Osteoblast (primary cell): ENCODE results near the gene CHRND. TPM values are rescaled to one million over a fixed set of nuclear protein-coding genes. Genes with fewer than 3 reads are reported as not detected.

ENCODE experiments used
- DNase-seq: peaks from one replicate; pipeline ENCODE4 v3.0.0; 2011; ENCODE audit warnings: low spot score, mixed read lengths; ENCODE audit not compliant: insufficient read length; ENCODE audit errors: missing footprints
- H2AFZ ChIP-seq: 2 replicates; pipeline ENCODE4 v1.6.0; 2011; ENCODE audit warnings: mild to moderate bottlenecking, low read length
- H3K27ac ChIP-seq: 2 replicates; pipeline ENCODE4 v1.5.1; 2011; ENCODE audit warnings: mild to moderate bottlenecking, low read depth, low read length, moderate library complexity
- H3K27me3 ChIP-seq: 2 replicates; pipeline ENCODE4 v1.6.0; 2012; ENCODE audit warnings: mild to moderate bottlenecking, control low read depth, inconsistent platforms, low read length, moderate library complexity; ENCODE audit not compliant: insufficient read depth
- H3K36me3 ChIP-seq: 2 replicates; pipeline ENCODE4 v1.5.1; 2011; ENCODE audit warnings: mild to moderate bottlenecking, low read length, control low read depth, moderate library complexity; ENCODE audit not compliant: insufficient read depth
- H3K4me1 ChIP-seq: 2 replicates; pipeline ENCODE4 v1.5.1; 2011; ENCODE audit warnings: mild to moderate bottlenecking, low read length, control low read depth, moderate library complexity; ENCODE audit not compliant: insufficient read depth
- H3K4me2 ChIP-seq: 2 replicates; pipeline ENCODE4 v1.6.0; 2011; ENCODE audit warnings: mild to moderate bottlenecking, low read length; ENCODE audit not compliant: insufficient read depth
- H3K4me3 ChIP-seq: fragments of 200-600 bp; sonication (generic); 3 replicates; pipeline ENCODE4 v1.5.1; 2012; ENCODE audit warnings: mild to moderate bottlenecking, low read length, inconsistent platforms; ENCODE audit not compliant: insufficient read depth
- H3K79me2 ChIP-seq: 2 replicates; pipeline ENCODE4 v1.6.0; 2012; ENCODE audit warnings: mild to moderate bottlenecking, low read length, control low read depth, inconsistent platforms; ENCODE audit not compliant: insufficient read depth
- H3K9me3 ChIP-seq: 2 replicates; pipeline ENCODE4 v1.5.1; 2011; ENCODE audit warnings: low read depth, low read length, control low read depth
- H4K20me1 ChIP-seq: 2 replicates; pipeline ENCODE4 v1.6.0; 2012; ENCODE audit warnings: mild to moderate bottlenecking, low read length, control low read depth; ENCODE audit not compliant: insufficient read depth
- total RNA-seq: library from RNA; depleted of rRNA; stranded (reverse); fragments of >200 nt; gene quantifications from 2 replicates; pipeline ENCODE4 v1.2.3, GENCODE V29; 2012
- TF ChIP-seq, protein P1 (sequence below): IDR thresholded peaks from 2 replicates; pipeline ENCODE4 v1.5.1; 2011; ENCODE audit warnings: mild to moderate bottlenecking, low read depth, low read length, moderate library complexity; ENCODE audit errors: extremely low read depth

The CHRND gene
- total RNA-seq, 1 donor, result not detected

DNA sequence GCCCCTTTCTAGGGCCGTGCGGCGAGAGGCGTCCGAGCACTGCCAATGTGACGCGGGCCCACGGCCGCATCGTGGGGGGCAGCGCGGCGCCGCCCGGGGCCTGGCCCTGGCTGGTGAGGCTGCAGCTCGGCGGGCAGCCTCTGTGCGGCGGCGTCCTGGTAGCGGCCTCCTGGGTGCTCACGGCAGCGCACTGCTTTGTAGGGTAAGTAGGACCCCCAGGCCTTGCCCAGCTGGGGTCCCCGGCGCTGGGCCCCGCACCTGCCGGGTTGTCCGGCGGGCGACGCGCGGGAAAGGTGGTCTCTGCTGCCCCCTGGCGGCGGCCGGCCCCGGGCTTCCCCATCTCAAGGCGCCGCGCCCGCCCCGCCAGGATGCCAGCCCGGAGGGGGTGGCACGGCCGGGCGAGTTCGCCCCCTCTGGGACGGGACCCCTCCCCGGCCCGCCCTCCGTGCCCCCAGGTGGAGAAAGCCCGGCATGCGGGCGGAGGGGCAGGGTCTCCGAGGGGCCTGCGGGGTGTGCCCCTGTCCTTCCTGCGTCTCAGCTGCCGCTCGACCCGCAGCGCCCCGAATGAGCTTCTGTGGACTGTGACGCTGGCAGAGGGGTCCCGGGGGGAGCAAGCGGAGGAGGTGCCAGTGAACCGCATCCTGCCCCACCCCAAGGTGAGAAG is 3.9 kb upstream of the CHRND start:
- H3K4me2 ChIP-seq, result peak overlapping the region; percentile 18
- H2AFZ ChIP-seq, result no peak overlapping the region
- H3K36me3 ChIP-seq, result no peaks in the 10 kb centered on the region
- H3K4me3 ChIP-seq, result no peak overlapping the region
- no peak overlapping the region for H3K27ac ChIP-seq
- no peaks in the 10 kb centered on the region for H3K4me1 ChIP-seq
- no peaks in the 10 kb centered on the region for H3K9me3 ChIP-seq
- TF ChIP-seq, protein P1, sequence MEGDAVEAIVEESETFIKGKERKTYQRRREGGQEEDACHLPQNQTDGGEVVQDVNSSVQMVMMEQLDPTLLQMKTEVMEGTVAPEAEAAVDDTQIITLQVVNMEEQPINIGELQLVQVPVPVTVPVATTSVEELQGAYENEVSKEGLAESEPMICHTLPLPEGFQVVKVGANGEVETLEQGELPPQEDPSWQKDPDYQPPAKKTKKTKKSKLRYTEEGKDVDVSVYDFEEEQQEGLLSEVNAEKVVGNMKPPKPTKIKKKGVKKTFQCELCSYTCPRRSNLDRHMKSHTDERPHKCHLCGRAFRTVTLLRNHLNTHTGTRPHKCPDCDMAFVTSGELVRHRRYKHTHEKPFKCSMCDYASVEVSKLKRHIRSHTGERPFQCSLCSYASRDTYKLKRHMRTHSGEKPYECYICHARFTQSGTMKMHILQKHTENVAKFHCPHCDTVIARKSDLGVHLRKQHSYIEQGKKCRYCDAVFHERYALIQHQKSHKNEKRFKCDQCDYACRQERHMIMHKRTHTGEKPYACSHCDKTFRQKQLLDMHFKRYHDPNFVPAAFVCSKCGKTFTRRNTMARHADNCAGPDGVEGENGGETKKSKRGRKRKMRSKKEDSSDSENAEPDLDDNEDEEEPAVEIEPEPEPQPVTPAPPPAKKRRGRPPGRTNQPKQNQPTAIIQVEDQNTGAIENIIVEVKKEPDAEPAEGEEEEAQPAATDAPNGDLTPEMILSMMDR, result peak; percentile 47
- peaks cover 40% of the 10 kb centered on the region for H3K27me3 ChIP-seq
- peaks cover 4% of the 10 kb centered on the region for H4K20me1 ChIP-seq
- peak; percentile 99 for DNase-seq
- no peaks in the 10 kb centered on the region for H3K79me2 ChIP-seq

DNA sequence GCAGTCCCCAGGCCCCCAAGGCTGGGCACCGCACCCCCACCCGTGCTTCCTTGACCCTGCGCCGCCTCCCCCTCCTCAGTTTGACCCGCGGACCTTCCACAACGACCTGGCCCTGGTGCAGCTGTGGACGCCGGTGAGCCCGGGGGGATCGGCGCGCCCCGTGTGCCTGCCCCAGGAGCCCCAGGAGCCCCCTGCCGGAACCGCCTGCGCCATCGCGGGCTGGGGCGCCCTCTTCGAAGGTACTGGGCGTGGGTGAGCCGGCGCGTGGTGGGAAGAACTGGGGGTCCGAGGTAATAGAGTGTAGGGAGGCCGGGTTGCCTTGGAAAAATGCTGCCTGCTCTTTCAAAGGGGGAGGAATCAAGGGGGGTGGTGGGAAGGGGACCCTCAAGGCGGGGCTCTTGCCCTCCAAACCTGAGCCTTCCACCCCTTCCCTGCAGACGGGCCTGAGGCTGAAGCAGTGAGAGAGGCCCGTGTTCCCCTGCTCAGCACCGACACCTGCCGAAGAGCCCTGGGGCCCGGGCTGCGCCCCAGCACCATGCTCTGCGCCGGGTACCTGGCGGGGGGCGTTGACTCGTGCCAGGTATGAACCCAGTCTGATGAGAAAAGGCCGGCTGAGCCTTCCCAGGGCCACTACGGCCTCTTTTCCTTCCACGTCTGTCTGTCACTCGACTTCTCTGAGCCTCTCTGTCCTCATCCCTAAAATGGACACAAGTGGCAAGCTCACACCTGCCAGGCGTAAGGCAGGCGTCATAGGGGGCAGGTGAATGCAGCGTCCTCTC is 3.1 kb upstream of the CHRND start:
- TF ChIP-seq, protein P1, result no peak
- H4K20me1 ChIP-seq, result peaks cover 4% of the 10 kb centered on the region
- H3K36me3 ChIP-seq, result no peaks in the 10 kb centered on the region
- H3K79me2 ChIP-seq, result no peaks in the 10 kb centered on the region
- H3K9me3 ChIP-seq, result no peaks in the 10 kb centered on the region
- no peak overlapping the region for H3K27ac ChIP-seq
- no peak for DNase-seq
- no peaks in the 10 kb centered on the region for H3K4me1 ChIP-seq
- H3K4me2 ChIP-seq, result no peak overlapping the region
- no peak overlapping the region for H3K4me3 ChIP-seq
- H3K27me3 ChIP-seq, result peaks cover 40% of the 10 kb centered on the region
- H2AFZ ChIP-seq, result no peak overlapping the region

GRCh38 chr2:232523402-232523681 is 2.6 kb upstream of the CHRND start:
- TF ChIP-seq, protein P1, result no peak
- H3K4me3 ChIP-seq, result no peak overlapping the region
- peaks cover 40% of the 10 kb centered on the region for H3K27me3 ChIP-seq
- no peak overlapping the region for H3K4me2 ChIP-seq
- no peaks in the 10 kb centered on the region for H3K36me3 ChIP-seq
- no peaks in the 10 kb centered on the region for H3K4me1 ChIP-seq
- no peak overlapping the region for H2AFZ ChIP-seq
- H3K27ac ChIP-seq, result no peak overlapping the region
- DNase-seq, result no peak
- no peaks in the 10 kb centered on the region for H3K9me3 ChIP-seq
- no peaks in the 10 kb centered on the region for H3K79me2 ChIP-seq
- H4K20me1 ChIP-seq, result peaks cover 4% of the 10 kb centered on the region
